KMS-11 (cell line): ENCODE data around the gene TIGD3.

Source experiments
- H2AFZ ChIP-seq: fragments of 200-600 bp; sonication (generic); 2 replicates; pipeline ENCODE4 v1.6.1; 2016; ENCODE audit warnings: antibody characterized with exemption, mixed run types, low read depth
- H3K27ac ChIP-seq: fragments of 200-600 bp; sonication (generic); 2 replicates; pipeline ENCODE4 v1.6.1; 2016; ENCODE audit warnings: mild to moderate bottlenecking, mixed run types
- H3K27me3 ChIP-seq: fragments of 200-600 bp; sonication (generic); 2 replicates; pipeline ENCODE4 v1.6.1; 2017; ENCODE audit warnings: mild to moderate bottlenecking, low read depth, mixed run types, moderate library complexity; ENCODE audit not compliant: insufficient read depth
- H3K36me3 ChIP-seq: fragments of 200-600 bp; sonication (generic); 2 replicates; pipeline ENCODE4 v1.6.1; 2017; ENCODE audit warnings: mild to moderate bottlenecking, mixed run types; ENCODE audit not compliant: insufficient read depth
- H3K4me1 ChIP-seq: fragments of 200-600 bp; sonication (generic); 2 replicates; pipeline ENCODE4 v1.6.1; 2016; ENCODE audit warnings: mild to moderate bottlenecking, low read depth, mixed run types; ENCODE audit not compliant: poor library complexity, severe bottlenecking
- H3K4me2 ChIP-seq: fragments of 200-600 bp; sonication (generic); 2 replicates; pipeline ENCODE4 v1.7.0; 2016; ENCODE audit warnings: mild to moderate bottlenecking, mixed run types
- H3K4me3 ChIP-seq: fragments of 200-600 bp; sonication (generic); IDR thresholded peaks from 2 replicates; pipeline ENCODE4 v1.6.1; 2017; ENCODE audit warnings: low read depth, low read length, mixed read lengths; ENCODE audit not compliant: insufficient read depth
- H3K79me2 ChIP-seq: fragments of 200-600 bp; sonication (generic); 2 replicates; pipeline ENCODE4 v1.6.1; 2016; ENCODE audit warnings: low read depth, mixed run types; ENCODE audit not compliant: insufficient read depth
- H3K9ac ChIP-seq: fragments of 200-600 bp; sonication (generic); 2 replicates; pipeline ENCODE4 v1.6.1; 2016; ENCODE audit warnings: mild to moderate bottlenecking, mixed run types
- H4K20me1 ChIP-seq: fragments of 200-600 bp; sonication (generic); 2 replicates; pipeline ENCODE4 v1.6.1; 2016; ENCODE audit warnings: mild to moderate bottlenecking, mixed run types; ENCODE audit not compliant: insufficient read depth
- CTCF ChIP-seq: fragments of 200-600 bp; sonication (generic); conservative IDR thresholded peaks from 2 replicates; pipeline ENCODE4 v1.6.1; 2017; ENCODE audit warnings: low read depth, mild to moderate bottlenecking, antibody characterized with exemption, low read length, moderate library complexity, mixed read lengths

Gene TIGD3

DNA sequence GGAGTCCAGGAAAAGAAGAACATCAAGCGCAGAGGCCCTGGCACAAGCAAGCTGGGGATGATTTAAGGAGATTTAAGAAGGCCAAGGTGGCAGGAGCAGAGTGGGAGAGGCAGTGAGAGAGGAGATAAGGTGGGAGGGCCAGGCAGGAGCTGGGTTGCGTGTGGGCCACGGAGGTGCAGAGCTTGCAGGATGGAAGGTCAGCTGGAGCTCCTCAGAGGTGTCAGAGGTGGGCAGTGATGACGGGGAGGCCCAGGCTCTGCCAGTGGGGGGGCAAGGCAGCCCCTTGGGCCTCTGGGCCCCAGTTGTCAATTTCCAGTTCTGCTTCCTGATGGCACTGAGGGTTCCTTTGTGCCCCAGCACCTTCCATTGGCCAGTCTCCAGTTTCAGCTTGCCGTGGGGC, 38.3 kb downstream of the TIGD3 start:
- Histone ChIP-seq H3K4me3 (no peak overlapping the region), H3K4me2 (no peak overlapping the region), H4K20me1 (no peaks in the 10 kb centered on the region), H3K4me1 (peaks cover 37% of the 10 kb centered on the region), H2AFZ (no peak overlapping the region), H3K79me2 (peaks cover 42% of the 10 kb centered on the region), H3K9ac (no peak overlapping the region), H3K36me3 (no peaks in the 10 kb centered on the region), H3K27me3 (no peaks in the 10 kb centered on the region), H3K27ac (no peak overlapping the region)
- TF ChIP-seq CTCF: no peak

DNA sequence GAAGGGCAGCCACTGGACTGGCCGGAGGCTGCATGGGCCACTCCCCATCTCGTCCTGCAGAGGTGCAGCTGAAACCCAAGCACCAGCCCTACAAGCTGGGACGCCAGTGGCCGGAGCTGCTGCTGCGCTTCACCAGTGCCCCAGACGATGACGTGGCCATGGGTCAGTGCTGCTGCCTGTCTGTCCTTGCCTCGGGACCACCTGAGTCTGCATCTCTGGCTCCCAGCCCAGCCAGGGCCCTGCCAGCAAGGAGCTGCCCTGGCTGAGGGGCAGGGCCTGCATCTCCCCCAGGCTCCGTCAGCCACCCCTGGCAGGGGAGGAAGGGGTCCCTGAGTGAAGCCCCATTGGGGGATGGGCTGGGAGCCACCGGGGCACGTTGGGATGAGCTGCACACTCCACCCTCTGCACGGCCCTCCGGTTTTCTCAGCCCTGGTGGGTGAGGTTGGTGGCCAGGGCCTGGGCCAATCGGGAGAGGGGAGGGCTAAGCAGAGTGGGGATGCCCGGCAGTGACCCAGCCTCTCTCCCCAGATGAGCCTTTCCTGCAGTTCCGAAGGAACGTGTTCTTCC, 39.0 kb downstream of the TIGD3 start:
- H3K27me3 ChIP-seq: no peaks in the 10 kb centered on the region
- H3K36me3 ChIP-seq: no peaks in the 10 kb centered on the region
- peaks cover 30% of the 10 kb centered on the region for H3K4me1 ChIP-seq
- no peak overlapping the region for H2AFZ ChIP-seq
- H4K20me1 ChIP-seq: no peaks in the 10 kb centered on the region
- H3K27ac ChIP-seq: no peak overlapping the region
- H3K79me2 ChIP-seq: peaks cover 36% of the 10 kb centered on the region
- no peak overlapping the region for H3K4me3 ChIP-seq
- no peak for TF ChIP-seq CTCF
- no peak overlapping the region for H3K9ac ChIP-seq
- H3K4me2 ChIP-seq: no peak overlapping the region

DNA sequence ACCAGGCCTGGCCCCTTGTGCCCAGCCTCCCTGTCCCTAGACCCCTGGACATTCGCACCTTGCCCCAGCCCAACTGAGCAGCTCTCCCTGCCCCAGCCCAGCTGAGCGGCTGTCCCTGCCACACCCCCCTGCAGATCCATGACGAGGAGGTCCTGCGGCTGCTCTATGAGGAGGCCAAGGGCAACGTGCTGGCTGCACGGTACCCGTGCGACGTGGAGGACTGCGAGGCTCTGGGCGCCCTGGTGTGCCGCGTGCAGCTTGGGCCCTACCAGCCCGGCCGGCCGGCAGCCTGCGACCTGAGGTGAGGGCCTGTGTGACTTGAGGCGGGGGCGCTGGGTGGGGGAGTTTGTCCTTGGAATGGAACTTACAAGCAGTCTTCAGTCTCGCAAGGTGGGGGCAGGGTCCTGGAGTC, 39.6 kb downstream of the TIGD3 start:
- Histone ChIP-seq H3K36me3 (no peaks in the 10 kb centered on the region), H3K4me1 (peaks cover 25% of the 10 kb centered on the region), H2AFZ (no peak overlapping the region), H3K4me3 (no peak overlapping the region), H4K20me1 (no peaks in the 10 kb centered on the region), H3K9ac (no peak overlapping the region), H3K79me2 (peaks cover 32% of the 10 kb centered on the region), H3K27ac (no peak overlapping the region), H3K27me3 (no peaks in the 10 kb centered on the region), H3K4me2 (no peak overlapping the region)
- no peak for TF ChIP-seq CTCF

DNA sequence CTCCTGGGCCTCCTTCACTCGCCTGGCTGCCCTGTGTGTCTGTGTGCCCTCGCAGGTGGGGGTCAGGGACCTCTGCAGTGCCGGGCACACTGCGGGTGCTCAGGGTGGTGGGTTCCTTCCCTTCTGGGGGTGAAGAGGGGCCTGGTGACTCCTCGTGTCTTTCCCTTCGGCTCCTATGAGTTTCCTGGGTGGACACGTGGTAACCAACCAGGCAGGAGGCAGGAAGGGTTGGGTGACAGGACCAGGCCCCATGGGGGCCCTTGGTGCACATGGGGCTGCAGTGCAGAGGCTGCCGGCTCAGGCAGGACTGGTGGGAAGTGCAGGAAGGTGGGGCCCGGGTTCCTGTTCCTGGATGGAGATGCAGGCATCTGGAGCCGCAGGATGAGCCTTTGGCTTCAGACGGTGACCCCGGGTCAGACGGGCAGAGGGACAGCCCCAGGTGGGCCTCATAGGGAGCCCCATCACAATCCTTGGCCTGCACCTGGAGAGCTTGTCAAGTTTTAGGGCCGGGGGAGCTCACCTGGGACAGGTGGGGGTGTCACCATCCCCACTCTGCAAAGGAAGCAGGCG, 41.5 kb downstream of the TIGD3 start:
- H3K4me3 ChIP-seq: no peak overlapping the region
- H2AFZ ChIP-seq: no peak overlapping the region
- TF ChIP-seq CTCF: no peak
- H3K27me3 ChIP-seq: no peaks in the 10 kb centered on the region
- no peak overlapping the region for H3K4me2 ChIP-seq
- no peak overlapping the region for H3K9ac ChIP-seq
- peaks cover 13% of the 10 kb centered on the region for H3K79me2 ChIP-seq
- H3K27ac ChIP-seq: no peak overlapping the region
- H3K4me1 ChIP-seq: peaks cover 9% of the 10 kb centered on the region
- H4K20me1 ChIP-seq: no peaks in the 10 kb centered on the region
- H3K36me3 ChIP-seq: no peaks in the 10 kb centered on the region
